Right cardiac atrium (tissue), 5 donors: ENCODE data around the gene HS6ST1. TPM values are rescaled to one million over a fixed set of nuclear protein-coding genes. Genes with fewer than 3 reads are reported as not detected.
A peak's percentile ranks its signal among the peaks of the same experiment; 100 is the strongest.

Source experiments
- ATAC-seq, 2 donors: fragments of 200-7000 bp; cut with Tn5 transposase; one replicate each; pipeline versions ENCODE4 v1.8.0 to v1.9.1; 2020; ENCODE audit warnings: moderate library complexity in 2 of 2, mild to moderate bottlenecking in 1 of 2
- DNase-seq, 3 donors: peaks; one replicate each; pipeline ENCODE4 v3.0.0-alpha.2; 2020
- H3K27ac ChIP-seq: one replicate; pipeline ENCODE4 v1.5.1; 2013; ENCODE audit warnings: mild to moderate bottlenecking, low read length, control low read depth, moderate library complexity
- H3K27me3 ChIP-seq: one replicate; pipeline ENCODE4 v1.6.1; 2013; ENCODE audit not compliant: control insufficient read depth, insufficient read depth
- H3K4me1 ChIP-seq: one replicate; pipeline ENCODE4 v1.6.1; 2013; ENCODE audit warnings: low read length; ENCODE audit not compliant: control insufficient read depth, insufficient read depth
- H3K4me3 ChIP-seq: one replicate; pipeline ENCODE4 v1.5.1; 2013; ENCODE audit warnings: low read length, control low read depth
- H3K9me3 ChIP-seq: one replicate; pipeline ENCODE4 v1.6.1; 2013; ENCODE audit warnings: low read length; ENCODE audit not compliant: control insufficient read depth
- WGBS: extraction: QIAGEN DNeasy Blood & Tissue Kit; methylation state at CpG from one replicate; pipeline ENCODE4 v1.1.7; 2013; 5-methylcytosine and 5-hydroxymethylcytosine counted together
- intact Hi-C, 4 donors: fragments of 100-400 bp; cut with DNase I; formaldehyde crosslinking; loops; one replicate each; pipeline versions ENCODE4 v1.11.0 to v1.14.0; 2022 to 2023
- polyA plus RNA-seq: library from polyadenylated mRNA; stranded (reverse); fragments of 200-250 nt; gene quantifications from one replicate; pipeline ENCODE4 v1.2.3, GENCODE V29; 2013
- total RNA-seq, 4 donors: library from RNA; stranded (reverse); fragmentation: NEBNext Ultra II Directional; extraction: Animal tissue kit (Norgen Biotek cat#: 25700); gene quantifications; one replicate each; pipeline ENCODE4 v1.2.1, GENCODE V29; 2021
- donor health status: healthy with polysubstance abuse.
- donor health status: DM: no; HTN: yes; CAD: no.
- donor health status: DM: no; HTN: no; CAD: no.
- donor health status: DM: no; HTN: yes; CAD: no; lungs with severe emphysema.
- donor health status: DM: yes; HTN: yes; CAD: no.

The HS6ST1 gene
- total and polyA plus RNA-seq, 5 donors, result 13.3 to 28.4 (median 19.8) TPM

DNA sequence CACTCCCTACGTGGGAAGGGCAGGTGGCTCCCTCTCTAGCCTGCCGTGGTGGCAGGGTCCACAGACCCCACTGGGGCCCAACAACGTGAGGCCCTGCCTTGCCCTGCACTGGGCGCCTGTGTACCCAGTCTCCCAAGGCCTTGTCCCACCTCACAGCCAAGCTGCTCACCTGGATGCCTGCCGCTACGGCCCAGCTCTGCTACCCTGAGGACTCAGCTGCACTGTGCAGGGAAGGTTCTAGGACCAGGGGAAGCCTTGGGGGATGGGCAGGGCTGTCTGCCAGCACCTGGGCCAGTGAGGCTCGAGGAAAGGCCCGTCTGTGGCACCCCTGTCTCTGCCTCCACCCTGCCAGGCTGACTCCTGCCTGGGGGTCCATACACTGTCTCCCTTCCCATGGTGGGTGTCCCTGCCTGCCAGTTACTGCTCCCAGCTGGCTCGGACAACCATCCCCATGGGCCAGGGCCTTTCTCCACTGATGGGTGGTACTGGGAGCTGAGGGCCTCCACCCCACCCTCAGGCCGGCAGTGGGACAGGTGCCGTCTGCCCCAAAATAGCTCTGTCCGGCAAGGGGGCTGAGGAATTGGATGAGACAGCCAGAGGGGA, 33.2 kb downstream of the HS6ST1 start:
- Histone ChIP-seq H3K4me1 (peaks cover 22% of the 10 kb centered on the region), H3K27ac (no peak overlapping the region), H3K27me3 (no peaks in the 10 kb centered on the region), H3K9me3 (no peaks in the 10 kb centered on the region), H3K4me3 (no peak overlapping the region)
- WGBS, result 90% methylated on average over 12 of the region's 12 CpGs
- ATAC-seq (no peak), DNase-seq (peak; percentile 5 to 43 (median 29))
- intact Hi-C loops, result no loop called here

DNA sequence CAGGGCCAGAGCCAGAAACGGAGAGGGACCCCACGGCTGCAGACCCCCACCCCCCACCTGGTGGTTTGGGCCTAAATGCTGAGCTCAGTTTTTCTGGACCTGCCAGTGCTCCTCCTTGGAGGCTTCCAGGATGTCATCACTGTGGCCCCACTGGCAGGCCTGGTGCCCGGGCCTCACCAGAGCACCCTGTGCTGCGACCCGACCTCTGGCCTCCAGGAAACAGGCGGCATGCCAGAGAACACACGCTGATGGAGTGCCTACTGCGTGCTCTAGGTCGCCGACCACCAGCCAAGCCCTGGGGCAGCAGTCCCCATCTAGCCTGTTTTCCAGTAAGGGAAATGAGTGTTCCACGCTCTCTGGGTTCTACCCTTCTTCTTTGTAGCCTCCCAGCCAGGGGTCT, 33.8 kb downstream of the HS6ST1 start:
- peak; percentile 15 to 39 (median 38) for DNase-seq

GRCh38 chr2:128284037-128284441, 34.6 kb downstream of the HS6ST1 start:
- H3K4me1 ChIP-seq, result peaks cover 22% of the 10 kb centered on the region
- H3K4me3 ChIP-seq, result no peak overlapping the region
- no peak overlapping the region for H3K27ac ChIP-seq
- WGBS, result 85% methylated on average over 7 of the region's 7 CpGs
- no peaks in the 10 kb centered on the region for H3K9me3 ChIP-seq
- no peaks in the 10 kb centered on the region for H3K27me3 ChIP-seq
- DNase-seq (peak; percentile 7 to 50 (median 26)), ATAC-seq (no peak)
- intact Hi-C loops, result no loop called here

More for the DNA sequence above, 33.8 kb downstream of the HS6ST1 start:
- no peaks in the 10 kb centered on the region for H3K9me3 ChIP-seq
- no peak overlapping the region for H3K4me3 ChIP-seq
- ATAC-seq, result no peak
- H3K27me3 ChIP-seq, result no peaks in the 10 kb centered on the region
- no peak overlapping the region for H3K27ac ChIP-seq
- intact Hi-C loops, result no loop called here
- peaks cover 22% of the 10 kb centered on the region for H3K4me1 ChIP-seq
- 91% methylated on average over 11 of the region's 11 CpGs for WGBS

- no peaks in the 10 kb centered on the region for H3K27me3 ChIP-seq
- ATAC-seq, result peak in 1 of 2 donors; percentile 17
- no peak overlapping the region for H3K27ac ChIP-seq
- no peak overlapping the region for H3K4me3 ChIP-seq
- H3K9me3 ChIP-seq, result no peaks in the 10 kb centered on the region
- H3K4me1 ChIP-seq, result peaks cover 22% of the 10 kb centered on the region
- WGBS, result 83% methylated on average over 8 of the region's 8 CpGs
- peak; percentile 19 to 69 (median 60) for DNase-seq
- intact Hi-C loops, result no loop called here
Observed at GRCh38 chr2:128282976-128283810, 35.5 kb downstream of the HS6ST1 start.

DNA sequence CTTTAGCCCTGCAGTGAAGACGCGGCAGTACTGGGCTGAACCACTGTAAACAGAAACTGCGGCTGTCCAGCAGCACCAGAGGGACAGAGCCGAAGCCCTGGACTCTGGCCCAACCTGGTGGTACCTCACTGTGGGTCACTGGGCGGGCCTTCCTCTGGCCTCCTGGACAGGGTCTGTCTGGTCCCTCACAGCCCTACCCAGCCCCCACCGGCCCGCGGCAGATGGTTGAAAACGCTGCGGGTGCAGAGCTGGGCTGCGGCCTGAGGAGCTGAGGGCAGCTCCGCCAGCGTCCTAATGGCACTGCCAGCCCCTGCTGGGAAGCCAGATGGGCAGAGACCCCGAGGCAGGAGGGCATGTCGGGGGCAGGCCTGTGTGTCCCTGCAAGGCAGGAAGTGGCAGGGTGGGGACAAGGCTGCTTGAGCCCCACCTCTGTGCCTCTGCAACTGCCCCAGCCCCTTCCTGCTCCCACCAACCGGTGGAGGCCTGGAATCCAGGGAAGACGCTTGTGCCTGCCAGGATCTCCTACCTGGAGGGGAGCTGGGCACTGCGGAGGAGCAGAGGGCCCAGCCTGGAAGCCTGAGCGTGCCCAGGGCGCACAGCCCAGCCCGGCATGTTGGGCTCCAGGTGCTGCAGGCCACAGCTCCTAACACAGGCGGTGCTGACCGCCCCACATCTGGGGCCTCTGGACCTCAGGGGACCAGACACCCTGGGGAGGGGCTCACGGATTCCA, 36.3 kb downstream of the HS6ST1 start:
- WGBS, result 75% methylated on average over 24 of the region's 24 CpGs
- no peaks in the 10 kb centered on the region for H3K27me3 ChIP-seq
- DNase-seq (peak; percentile 25 to 67 (median 58)), ATAC-seq (no peak)
- intact Hi-C loops, result no loop called here
- peaks cover 22% of the 10 kb centered on the region for H3K4me1 ChIP-seq
- H3K9me3 ChIP-seq, result no peaks in the 10 kb centered on the region
- no peak overlapping the region for H3K27ac ChIP-seq
- H3K4me3 ChIP-seq, result no peak overlapping the region

DNA sequence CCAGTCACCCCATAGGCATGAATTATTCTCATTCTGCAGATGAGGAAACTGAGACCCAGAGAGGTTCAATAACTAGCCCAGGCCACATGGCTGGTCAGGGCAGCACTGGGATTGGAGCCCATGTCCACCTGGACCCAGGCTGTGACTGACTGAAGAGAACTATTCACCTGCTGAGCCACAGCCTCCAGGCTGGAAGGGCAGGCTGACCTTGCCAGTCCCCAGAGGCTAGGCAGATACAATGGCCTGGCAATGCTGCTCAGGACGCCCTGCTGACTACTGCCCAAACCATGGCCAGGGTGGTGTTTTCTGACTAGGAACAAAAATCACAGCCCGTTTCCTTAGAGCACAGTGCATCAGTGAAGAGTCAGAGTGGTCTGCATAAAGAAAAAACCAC, 36.8 kb downstream of the HS6ST1 start:
- H3K27ac ChIP-seq, result no peak overlapping the region
- peaks cover 22% of the 10 kb centered on the region for H3K4me1 ChIP-seq
- H3K9me3 ChIP-seq, result no peaks in the 10 kb centered on the region
- DNase-seq (peak; percentile 6 to 40 (median 30)), ATAC-seq (no peak)
- no peaks in the 10 kb centered on the region for H3K27me3 ChIP-seq
- WGBS, result 82% methylated on average over 2 of the region's 2 CpGs
- intact Hi-C loops, result no loop called here
- no peak overlapping the region for H3K4me3 ChIP-seq

- no peak overlapping the region for H3K4me3 ChIP-seq
- ATAC-seq, result peak; percentile 63 to 66
- peak; percentile 50 to 82 (median 79) for DNase-seq
- H3K27ac ChIP-seq, result no peak overlapping the region
- 67% methylated on average over 5 of the region's 5 CpGs for WGBS
- no peaks in the 10 kb centered on the region for H3K27me3 ChIP-seq
- intact Hi-C loops, result no loop called here
- H3K4me1 ChIP-seq, result peaks cover 20% of the 10 kb centered on the region
- no peaks in the 10 kb centered on the region for H3K9me3 ChIP-seq
Observed at GRCh38 chr2:128280901-128281321, 37.8 kb downstream of the HS6ST1 start.

- DNase-seq (peak; percentile 27 to 80 (median 77)), ATAC-seq (peak; percentile 3 to 38)
- Histone ChIP-seq H3K4me1 (peaks cover 20% of the 10 kb centered on the region), H3K27ac (no peak overlapping the region), H3K9me3 (no peaks in the 10 kb centered on the region), H3K4me3 (no peak overlapping the region), H3K27me3 (no peaks in the 10 kb centered on the region)
- 69% methylated on average over 12 of the region's 12 CpGs for WGBS
- intact Hi-C loops, result no loop called here
Observed at GRCh38 chr2:128280158-128280871, 38.4 kb downstream of the HS6ST1 start.

GRCh38 chr2:128279786-128280157, 38.9 kb downstream of the HS6ST1 start:
- H3K4me3 ChIP-seq, result no peak overlapping the region
- H3K27me3 ChIP-seq, result no peaks in the 10 kb centered on the region
- no peak overlapping the region for H3K27ac ChIP-seq
- intact Hi-C loops, result no loop called here
- DNase-seq, result peak in 2 of 3 donors; percentile 7 to 43
- WGBS, result 69% methylated on average over 11 of the region's 11 CpGs
- peaks cover 20% of the 10 kb centered on the region for H3K4me1 ChIP-seq
- no peak for ATAC-seq
- no peaks in the 10 kb centered on the region for H3K9me3 ChIP-seq

- 90% methylated on average over 7 of the region's 7 CpGs for WGBS
- Histone ChIP-seq H3K27ac (no peak overlapping the region), H3K27me3 (no peaks in the 10 kb centered on the region), H3K9me3 (no peaks in the 10 kb centered on the region), H3K4me3 (no peak overlapping the region), H3K4me1 (peaks cover 20% of the 10 kb centered on the region)
- intact Hi-C loops, result no loop called here
- no peak for ATAC-seq
- DNase-seq, result peak in 2 of 3 donors; percentile 10 to 37
Observed at GRCh38 chr2:128279009-128279408, 39.7 kb downstream of the HS6ST1 start.
